ENCODE measurements around the gene USP34. TPM values are rescaled to one million over a fixed set of nuclear protein-coding genes. Genes with fewer than 3 reads are reported as not detected.
"Not testable (repeated sequence)": the region's sequence is repeated elsewhere in the genome, so short reads cannot be mapped to it uniquely, and the experiment has no call there.

USP34 gene
- total and polyA plus RNA-seq, 3 donors from 2014 or later: 92.3 to 235 (median 230) TPM

DNA sequence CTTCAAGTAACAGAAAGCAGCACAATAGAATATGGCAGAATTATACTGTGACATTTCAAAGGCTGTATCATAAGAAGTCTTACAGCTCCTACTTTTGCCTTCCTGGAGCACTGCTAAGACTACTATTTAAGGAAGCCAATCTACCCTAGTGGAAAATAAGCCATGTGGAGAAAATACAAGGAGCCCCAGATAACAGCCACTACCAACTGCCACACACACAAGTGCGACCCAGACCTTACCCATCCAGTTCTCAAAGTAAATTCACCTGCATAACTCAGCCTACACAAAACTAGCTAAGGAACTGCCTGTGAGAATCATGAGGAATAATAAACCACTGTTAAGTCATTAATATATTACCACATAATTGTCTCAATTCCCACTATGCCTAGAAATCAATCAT, 66.4 kb downstream of the USP34 start:
- Histone ChIP-seq H3K27me3 (no peaks in the 10 kb centered on the region), H3K4me1 (no peaks in the 10 kb centered on the region), H3K27ac (no peak overlapping the region), H3K36me3 (ENCODE audit: low read depth, missing control alignments) (no peaks in the 10 kb centered on the region), H3K4me3 (no peak overlapping the region), H3K9me3 (no peaks in the 10 kb centered on the region)
- intact Hi-C loops (cut with DNase I; ENCODE audit: low total_unique reads): no loop called here
- no peak for DNase-seq
- no peak for TF ChIP-seq POLR2A (IDR thresholded peaks at IDR 0.05)
- TF ChIP-seq, protein P1, sequence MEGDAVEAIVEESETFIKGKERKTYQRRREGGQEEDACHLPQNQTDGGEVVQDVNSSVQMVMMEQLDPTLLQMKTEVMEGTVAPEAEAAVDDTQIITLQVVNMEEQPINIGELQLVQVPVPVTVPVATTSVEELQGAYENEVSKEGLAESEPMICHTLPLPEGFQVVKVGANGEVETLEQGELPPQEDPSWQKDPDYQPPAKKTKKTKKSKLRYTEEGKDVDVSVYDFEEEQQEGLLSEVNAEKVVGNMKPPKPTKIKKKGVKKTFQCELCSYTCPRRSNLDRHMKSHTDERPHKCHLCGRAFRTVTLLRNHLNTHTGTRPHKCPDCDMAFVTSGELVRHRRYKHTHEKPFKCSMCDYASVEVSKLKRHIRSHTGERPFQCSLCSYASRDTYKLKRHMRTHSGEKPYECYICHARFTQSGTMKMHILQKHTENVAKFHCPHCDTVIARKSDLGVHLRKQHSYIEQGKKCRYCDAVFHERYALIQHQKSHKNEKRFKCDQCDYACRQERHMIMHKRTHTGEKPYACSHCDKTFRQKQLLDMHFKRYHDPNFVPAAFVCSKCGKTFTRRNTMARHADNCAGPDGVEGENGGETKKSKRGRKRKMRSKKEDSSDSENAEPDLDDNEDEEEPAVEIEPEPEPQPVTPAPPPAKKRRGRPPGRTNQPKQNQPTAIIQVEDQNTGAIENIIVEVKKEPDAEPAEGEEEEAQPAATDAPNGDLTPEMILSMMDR (IDR thresholded peaks at IDR 0.05): no peak
- 95% methylated on average over 1 of the region's 1 CpG for WGBS, 2 donors

DNA sequence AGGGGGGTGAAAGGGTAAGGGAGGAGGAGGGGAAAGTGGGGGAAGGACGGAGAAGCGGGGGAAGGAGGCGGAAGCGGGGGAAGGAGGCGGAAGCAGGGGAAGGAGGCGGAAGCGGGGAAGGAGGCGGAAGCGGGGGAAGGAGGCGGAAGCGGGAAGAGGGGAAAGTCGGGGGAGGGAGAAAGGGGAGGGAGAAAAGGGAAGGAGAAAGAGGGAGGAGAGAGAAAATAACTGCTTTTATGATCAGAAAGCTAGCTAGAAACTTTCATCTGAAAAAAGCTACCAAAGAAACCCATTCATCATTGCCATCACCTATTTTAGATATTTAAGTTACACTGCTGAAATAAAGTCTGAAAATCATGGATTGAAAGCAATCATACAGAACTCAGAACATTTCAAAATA, 72.5 kb downstream of the USP34 start:
- no peaks in the 10 kb centered on the region for H3K27me3 ChIP-seq
- no peaks in the 10 kb centered on the region for H3K9me3 ChIP-seq
- WGBS, 2 donors: 91 to 93% methylated on average over 12 of the region's 12 CpGs
- DNase-seq: no peak
- H3K4me1 ChIP-seq: no peaks in the 10 kb centered on the region
- no peaks in the 10 kb centered on the region for H3K36me3 ChIP-seq (ENCODE audit: low read depth, missing control alignments)
- H3K27ac ChIP-seq: no peak overlapping the region
- no peak overlapping the region for H3K4me3 ChIP-seq
- intact Hi-C loops (cut with DNase I; ENCODE audit: low total_unique reads): no loop called here
- no peak for TF ChIP-seq POLR2A (IDR thresholded peaks at IDR 0.05)
- TF ChIP-seq, protein P1 (IDR thresholded peaks at IDR 0.05): no peak

DNA sequence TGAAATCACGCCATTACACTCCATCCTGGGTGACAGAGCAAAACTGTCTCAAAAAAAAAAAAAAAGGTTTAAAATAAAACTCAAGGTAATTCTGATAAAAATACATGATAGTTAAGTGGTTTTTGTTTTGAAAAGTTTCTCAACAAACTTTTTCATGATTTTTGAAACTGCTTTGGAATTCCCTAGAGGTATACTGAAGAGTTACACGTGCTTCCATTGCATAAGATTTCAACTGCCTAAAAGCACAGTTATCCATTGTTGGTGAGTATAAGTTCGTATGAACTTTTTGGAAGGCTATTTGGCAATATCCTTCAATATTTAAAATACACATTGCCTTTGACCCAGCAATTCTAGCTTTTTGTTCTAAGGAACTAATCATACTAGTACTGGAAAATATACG, 74.9 kb downstream of the USP34 start:
- H3K27ac ChIP-seq: no peak overlapping the region
- no peaks in the 10 kb centered on the region for H3K4me1 ChIP-seq
- H3K9me3 ChIP-seq: no peaks in the 10 kb centered on the region
- no peak overlapping the region for H3K4me3 ChIP-seq
- TF ChIP-seq POLR2A (IDR thresholded peaks at IDR 0.05): no peak
- TF ChIP-seq, protein P1 (IDR thresholded peaks at IDR 0.05): no peak
- no peaks in the 10 kb centered on the region for H3K36me3 ChIP-seq (ENCODE audit: low read depth, missing control alignments)
- no peaks in the 10 kb centered on the region for H3K27me3 ChIP-seq
- no peak for DNase-seq
- WGBS, 2 donors: 85 to 86% methylated on average over 4 of the region's 4 CpGs
- intact Hi-C loops (cut with DNase I; ENCODE audit: low total_unique reads): no loop called here

DNA sequence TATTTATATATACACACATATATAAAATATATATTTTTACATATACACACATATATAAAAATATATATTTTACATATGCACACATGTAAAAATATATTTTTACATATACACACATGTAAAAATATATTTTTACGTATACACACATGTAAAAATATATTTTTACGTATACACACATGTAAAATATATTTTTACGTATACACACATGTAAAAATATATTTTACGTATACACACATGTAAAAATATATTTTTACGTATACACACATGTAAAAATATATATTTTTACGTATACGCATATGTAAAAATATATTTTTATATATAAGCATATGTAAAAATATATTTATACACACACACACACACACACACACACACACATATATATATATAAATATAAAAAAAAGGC, 83.3 kb downstream of the USP34 start:
- 93 to 96% methylated on average over 7 of the region's 7 CpGs for WGBS, 2 donors
- H3K9me3 ChIP-seq; H3K36me3 ChIP-seq (ENCODE audit: low read depth, missing control alignments); intact Hi-C loops (cut with DNase I; ENCODE audit: low total_unique reads); DNase-seq; H3K4me3 ChIP-seq; H3K27ac ChIP-seq; H3K4me1 ChIP-seq; H3K27me3 ChIP-seq: not testable (repeated sequence)

DNA sequence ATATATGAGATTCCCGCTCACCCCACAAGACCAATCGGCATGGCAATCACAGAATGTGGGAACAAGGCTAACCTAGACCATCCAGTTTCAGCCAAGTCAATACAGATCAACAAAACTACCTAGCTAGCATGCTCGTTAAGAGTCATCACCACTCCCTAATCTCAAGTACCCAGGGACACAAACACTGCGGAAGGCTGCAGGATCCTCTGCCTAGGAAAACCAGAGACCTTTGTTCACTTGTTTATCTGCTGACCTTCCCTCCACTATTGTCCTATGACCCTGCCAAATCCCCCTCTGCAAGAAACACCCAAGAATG, 90.0 kb downstream of the USP34 start:
- H3K4me3 ChIP-seq; H3K4me1 ChIP-seq; H3K27me3 ChIP-seq; H3K27ac ChIP-seq; intact Hi-C loops (cut with DNase I; ENCODE audit: low total_unique reads); H3K36me3 ChIP-seq (ENCODE audit: low read depth, missing control alignments); H3K9me3 ChIP-seq; DNase-seq: not testable (repeated sequence)
- 88 to 95% methylated on average over 4 of the region's 4 CpGs for WGBS, 2 donors

DNA sequence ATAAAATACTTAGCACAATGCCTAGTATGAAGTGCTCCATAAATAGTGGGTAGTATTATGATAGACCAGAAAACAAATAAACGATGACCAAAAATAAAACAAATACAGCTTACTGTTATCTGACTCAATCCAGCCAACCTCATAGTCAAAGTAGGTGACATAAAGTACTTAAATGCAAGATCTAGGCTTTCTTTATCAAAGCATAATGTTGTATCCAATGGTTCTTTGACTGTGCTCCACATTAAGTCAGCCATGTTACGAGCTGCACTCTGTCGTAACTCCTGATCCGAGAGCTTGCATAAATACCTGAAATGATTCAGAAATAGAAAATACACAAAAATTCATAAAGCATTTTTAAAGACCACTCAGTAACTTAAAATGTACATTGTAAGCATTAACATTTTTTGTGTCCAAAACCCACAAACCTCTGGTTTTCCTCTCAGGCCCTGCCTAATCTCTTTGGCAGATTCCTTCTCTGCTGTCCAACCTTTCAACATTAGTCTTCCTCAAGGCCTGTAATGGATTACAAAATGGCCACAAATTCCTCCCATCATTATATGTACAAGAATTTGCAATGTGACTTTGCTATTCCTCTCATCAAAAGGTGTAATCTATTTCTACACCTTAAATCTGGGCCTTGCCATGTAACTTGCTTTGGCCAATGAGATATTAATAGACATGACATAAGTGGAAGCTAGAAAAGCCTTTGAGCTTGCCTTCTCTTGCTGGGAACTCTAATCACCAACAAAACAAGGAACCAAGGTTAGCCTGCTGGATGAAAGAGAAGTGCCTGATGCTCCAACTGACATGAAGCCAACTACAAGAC, 90.6 kb downstream of the USP34 start:
- intact Hi-C loops (cut with DNase I; ENCODE audit: low total_unique reads): no loop called here
- TF ChIP-seq, protein P1 (IDR thresholded peaks at IDR 0.05): no peak
- TF ChIP-seq POLR2A (IDR thresholded peaks at IDR 0.05): no peak
- Histone ChIP-seq H3K36me3 (ENCODE audit: low read depth, missing control alignments) (no peaks in the 10 kb centered on the region), H3K4me3 (no peak overlapping the region), H3K4me1 (no peaks in the 10 kb centered on the region), H3K9me3 (no peaks in the 10 kb centered on the region), H3K27me3 (no peaks in the 10 kb centered on the region), H3K27ac (no peak overlapping the region)
- 88 to 91% methylated on average over 4 of the region's 4 CpGs for WGBS, 2 donors
- no peak for DNase-seq
